ENCODE measurements around the gene DLX6. TPM values are rescaled to one million over a fixed set of nuclear protein-coding genes. Genes with fewer than 3 reads are reported as not detected.
"Not testable (repeated sequence)": the region's sequence is repeated elsewhere in the genome, so short reads cannot be mapped to it uniquely, and the experiment has no call there.

DLX6 gene
- total RNA-seq, 1 donor from 2014 or later: 10.9 TPM

DNA sequence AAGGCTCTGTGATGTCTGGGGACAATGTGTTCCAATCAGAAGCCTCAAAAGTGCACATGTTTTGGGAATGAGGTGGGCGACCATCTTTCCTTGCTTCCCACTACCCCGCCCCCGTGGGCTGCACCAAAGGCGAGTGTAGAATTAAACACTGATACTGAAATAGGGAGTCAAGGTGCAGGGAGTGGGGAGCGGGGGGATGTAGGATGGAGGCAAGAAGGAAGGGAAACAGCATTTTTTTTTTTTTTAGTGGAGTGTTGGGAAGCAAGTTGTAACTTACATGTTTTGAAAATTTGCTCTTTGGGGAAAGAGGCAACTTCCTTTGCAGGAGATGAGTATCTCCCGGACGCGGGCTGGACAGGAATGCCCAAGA is 19.8 kb downstream of the DLX6 start:
- peaks cover 82% of the 10 kb centered on the region for H3K27me3 Mint-ChIP-seq (ENCODE audit: low read depth)

DNA sequence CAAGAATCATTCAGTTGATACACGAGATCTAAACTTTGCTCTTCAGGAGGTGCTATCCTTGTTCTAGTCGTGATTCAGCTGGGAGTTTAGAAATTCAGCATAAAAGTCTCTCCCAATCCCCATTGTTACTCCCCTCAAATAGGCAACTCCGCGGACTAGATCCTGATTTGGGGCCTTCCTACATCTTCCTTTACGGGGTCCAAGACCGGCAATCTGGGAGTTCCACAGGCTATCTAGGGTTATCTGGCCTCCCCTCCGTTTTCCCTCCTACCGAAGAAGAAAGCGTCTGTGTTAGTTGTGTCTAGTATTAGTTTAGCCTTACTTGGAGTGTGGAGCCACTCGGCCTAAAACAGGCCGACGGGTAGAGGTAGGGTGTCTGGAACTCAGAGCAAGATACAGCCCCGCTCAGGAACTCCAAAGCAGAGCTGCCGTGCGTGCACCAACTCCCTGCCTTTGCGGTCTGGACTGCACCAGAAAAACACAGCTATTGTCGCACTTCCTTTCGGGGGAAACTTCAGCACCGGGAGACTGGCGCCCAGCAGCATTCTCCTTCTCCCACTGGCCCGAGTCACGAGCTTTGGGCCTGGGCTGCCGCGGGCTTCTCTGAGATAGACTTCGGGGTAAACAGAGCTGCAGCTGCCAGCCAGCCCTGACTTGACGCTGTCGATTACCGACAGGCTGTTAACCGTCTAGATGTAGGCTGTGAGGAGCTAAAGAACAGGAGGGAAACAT is 20.8 kb downstream of the DLX6 start:
- Mint-ChIP-seq H3K4me1 (peaks cover 50% of the 10 kb centered on the region), H3K9me3 (no peaks in the 10 kb centered on the region), H3K4me3 (peak overlapping the region; percentile 2), H3K36me3 (no peaks in the 10 kb centered on the region), H3K27ac (peak overlapping the region; percentile 44), H3K27me3 (ENCODE audit: low read depth) (peaks cover 80% of the 10 kb centered on the region)
- DNase-seq (ENCODE audit: low spot score in 2 of 2, unreplicated experiment in 2 of 2): no peak
- TF ChIP-seq, protein P1, sequence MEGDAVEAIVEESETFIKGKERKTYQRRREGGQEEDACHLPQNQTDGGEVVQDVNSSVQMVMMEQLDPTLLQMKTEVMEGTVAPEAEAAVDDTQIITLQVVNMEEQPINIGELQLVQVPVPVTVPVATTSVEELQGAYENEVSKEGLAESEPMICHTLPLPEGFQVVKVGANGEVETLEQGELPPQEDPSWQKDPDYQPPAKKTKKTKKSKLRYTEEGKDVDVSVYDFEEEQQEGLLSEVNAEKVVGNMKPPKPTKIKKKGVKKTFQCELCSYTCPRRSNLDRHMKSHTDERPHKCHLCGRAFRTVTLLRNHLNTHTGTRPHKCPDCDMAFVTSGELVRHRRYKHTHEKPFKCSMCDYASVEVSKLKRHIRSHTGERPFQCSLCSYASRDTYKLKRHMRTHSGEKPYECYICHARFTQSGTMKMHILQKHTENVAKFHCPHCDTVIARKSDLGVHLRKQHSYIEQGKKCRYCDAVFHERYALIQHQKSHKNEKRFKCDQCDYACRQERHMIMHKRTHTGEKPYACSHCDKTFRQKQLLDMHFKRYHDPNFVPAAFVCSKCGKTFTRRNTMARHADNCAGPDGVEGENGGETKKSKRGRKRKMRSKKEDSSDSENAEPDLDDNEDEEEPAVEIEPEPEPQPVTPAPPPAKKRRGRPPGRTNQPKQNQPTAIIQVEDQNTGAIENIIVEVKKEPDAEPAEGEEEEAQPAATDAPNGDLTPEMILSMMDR (IDR thresholded peaks at IDR 0.05; ENCODE audit: unreplicated experiment): no peak

More for the DNA sequence above, 19.8 kb downstream of the DLX6 start:
- H3K4me3 Mint-ChIP-seq: peak overlapping the region; percentile 93
- H3K36me3 Mint-ChIP-seq: peaks cover 7% of the 10 kb centered on the region
- H3K27ac Mint-ChIP-seq: peak overlapping the region; percentile 92
- TF ChIP-seq, protein P1 (IDR thresholded peaks at IDR 0.05; ENCODE audit: unreplicated experiment): no peak
- H3K9me3 Mint-ChIP-seq: no peaks in the 10 kb centered on the region
- DNase-seq (ENCODE audit: low spot score in 2 of 2, unreplicated experiment in 2 of 2): no peak
- H3K4me1 Mint-ChIP-seq: peaks cover 58% of the 10 kb centered on the region

DNA sequence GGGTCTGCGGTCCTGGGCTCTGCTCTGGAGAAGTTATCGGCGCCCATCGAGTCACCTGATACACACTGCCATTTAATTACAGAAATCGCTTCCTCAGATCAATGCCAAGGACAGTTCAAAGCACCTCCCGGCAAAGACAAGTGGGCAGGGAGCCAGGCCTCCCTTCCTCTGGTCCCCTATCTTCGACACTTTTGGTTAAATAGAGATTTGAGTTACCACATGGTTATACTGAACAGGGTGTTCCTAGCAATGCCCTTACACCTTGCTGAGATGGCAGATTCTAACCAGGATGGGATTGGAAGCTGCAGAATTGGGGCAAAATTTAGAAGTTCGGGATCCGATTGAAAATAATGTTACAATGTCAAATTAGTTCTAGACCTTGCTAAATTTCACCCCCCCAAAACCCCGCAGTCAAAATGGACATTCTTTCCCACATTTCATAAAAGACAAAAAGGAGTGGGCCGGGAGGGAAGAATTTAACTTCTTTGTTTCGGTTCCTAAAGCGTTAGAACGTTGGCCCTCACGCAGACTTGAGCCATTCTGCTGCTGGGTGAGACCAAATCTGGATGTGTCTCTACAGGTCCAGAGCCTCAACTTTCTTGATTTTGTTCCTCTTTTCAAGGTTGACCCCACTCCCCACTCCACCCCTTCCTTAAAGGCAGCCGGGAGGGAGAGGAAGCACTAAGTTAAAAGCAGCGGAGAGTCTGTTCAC is 21.5 kb downstream of the DLX6 start:
- peak overlapping the region; percentile 62 for H3K27ac Mint-ChIP-seq
- peaks cover 44% of the 10 kb centered on the region for H3K4me1 Mint-ChIP-seq
- TF ChIP-seq, protein P1 (IDR thresholded peaks at IDR 0.05; ENCODE audit: unreplicated experiment): no peak
- peak overlapping the region; percentile 67 for H3K4me3 Mint-ChIP-seq
- H3K36me3 Mint-ChIP-seq: no peaks in the 10 kb centered on the region
- H3K27me3 Mint-ChIP-seq (ENCODE audit: low read depth): peaks cover 79% of the 10 kb centered on the region
- H3K9me3 Mint-ChIP-seq: no peaks in the 10 kb centered on the region
- DNase-seq (ENCODE audit: low spot score in 2 of 2, unreplicated experiment in 2 of 2): no peak

DNA sequence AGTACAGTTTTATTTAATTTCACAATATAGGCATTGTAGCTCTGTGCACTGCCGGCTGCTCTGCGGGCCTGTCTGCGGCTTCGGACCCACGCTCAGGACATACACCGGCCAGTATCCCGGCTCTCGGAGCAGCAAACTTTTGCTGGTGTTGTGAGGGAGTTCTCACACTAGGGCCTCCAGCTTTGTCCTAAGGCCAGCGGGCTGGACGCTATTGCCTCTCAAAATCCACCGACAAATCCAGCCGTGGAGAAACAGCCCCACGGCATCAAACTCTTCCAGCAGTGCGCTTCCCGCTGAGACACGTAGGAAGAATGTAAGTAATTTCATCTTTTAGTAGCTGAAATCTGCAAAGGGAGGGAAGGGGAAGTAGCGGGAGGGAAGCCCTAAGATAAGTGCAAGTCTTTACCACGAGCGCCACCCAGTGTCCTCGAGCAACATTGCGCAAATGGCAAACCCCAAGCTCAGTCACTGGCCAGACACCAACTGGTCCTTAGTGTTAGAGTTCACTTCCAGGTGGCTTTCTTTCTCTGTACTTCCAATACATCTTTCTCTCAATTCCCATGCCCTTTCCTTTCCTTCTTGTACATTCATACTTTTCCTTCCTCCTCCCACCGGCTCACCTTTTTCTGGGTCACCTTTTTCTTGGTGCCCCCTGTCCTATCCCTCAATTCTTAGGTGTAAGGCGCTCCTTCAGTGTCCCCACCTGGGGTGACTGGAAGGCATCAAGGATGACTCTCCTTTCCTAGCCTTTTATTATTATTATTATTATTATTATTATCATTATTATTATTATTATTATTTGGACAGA is 22.3 kb downstream of the DLX6 start:
- peak in 1 of 2 experiments; percentile 84 for DNase-seq (ENCODE audit: low spot score in 2 of 2, unreplicated experiment in 2 of 2)
- peak overlapping the region; percentile 62 for H3K27ac Mint-ChIP-seq
- H3K9me3 Mint-ChIP-seq: no peaks in the 10 kb centered on the region
- H3K36me3 Mint-ChIP-seq: no peaks in the 10 kb centered on the region
- H3K4me1 Mint-ChIP-seq: peaks cover 36% of the 10 kb centered on the region
- peaks cover 75% of the 10 kb centered on the region for H3K27me3 Mint-ChIP-seq (ENCODE audit: low read depth)
- peak overlapping the region; percentile 67 for H3K4me3 Mint-ChIP-seq
- TF ChIP-seq, protein P1 (IDR thresholded peaks at IDR 0.05; ENCODE audit: unreplicated experiment): peak; percentile 84

DNA sequence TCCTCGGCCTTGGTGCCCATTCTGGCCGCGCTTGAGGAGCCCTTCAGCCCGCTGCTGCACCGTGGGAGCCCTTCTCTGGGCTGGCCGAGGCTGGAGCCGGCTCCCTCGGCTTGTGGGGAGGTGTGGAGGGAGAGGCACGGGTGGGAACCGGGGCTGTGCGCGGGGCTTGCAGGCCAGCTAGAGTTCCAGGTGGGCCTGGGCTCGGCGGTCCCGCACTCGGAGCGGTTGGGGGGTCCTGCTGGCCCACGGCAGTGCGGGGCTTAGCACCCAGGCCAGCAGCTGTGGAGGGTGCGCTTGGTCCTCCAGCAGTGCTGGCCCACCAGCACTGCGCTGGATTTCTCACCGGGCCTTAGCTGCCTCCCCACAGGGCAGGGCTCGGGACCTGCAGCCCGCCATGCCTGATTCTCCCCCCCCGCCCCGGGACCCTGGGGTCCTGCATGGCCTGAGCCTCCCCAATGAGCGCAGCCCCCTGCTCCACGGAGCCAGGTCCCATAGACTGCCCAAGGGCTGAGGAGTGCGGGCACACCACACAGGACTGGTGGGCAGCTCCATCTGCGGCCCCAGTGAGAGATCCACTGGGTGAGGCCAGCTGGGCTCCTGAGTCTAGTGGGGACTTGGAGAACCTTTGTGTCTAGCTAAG is 29.0 kb downstream of the DLX6 start:
- H3K36me3 Mint-ChIP-seq; H3K27ac Mint-ChIP-seq; DNase-seq (ENCODE audit: low spot score in 2 of 2, unreplicated experiment in 2 of 2); H3K9me3 Mint-ChIP-seq; H3K4me1 Mint-ChIP-seq; H3K4me3 Mint-ChIP-seq: not testable (repeated sequence)
- H3K27me3 Mint-ChIP-seq (ENCODE audit: low read depth): peaks cover 28% of the 10 kb centered on the region

All from mesothelial cell of epicardium (in vitro differentiated cells).